H9 (cell line): ENCODE data around the gene SLC25A25. TPM values are rescaled to one million over a fixed set of nuclear protein-coding genes. Genes with fewer than 3 reads are reported as not detected.

Source experiments
- DNase-seq: peaks from one replicate; pipeline ENCODE4 v3.0.0-alpha.2; 2017
- H2AFZ ChIP-seq: one replicate; pipeline ENCODE4 v1.6.1; 2013; ENCODE audit warnings: mild to moderate bottlenecking, low read length, control low read depth, moderate library complexity
- H2AK5ac ChIP-seq: 2 replicates; pipeline ENCODE4 v1.6.1; 2013; ENCODE audit warnings: low read length, control low read depth, mixed read lengths; ENCODE audit not compliant: insufficient read length
- H2BK120ac ChIP-seq: one replicate; pipeline ENCODE4 v1.6.1; 2013; ENCODE audit warnings: low read depth, mild to moderate bottlenecking, low read length, control low read depth, inconsistent platforms; ENCODE audit not compliant: poor library complexity, severe bottlenecking
- H2BK12ac ChIP-seq: 2 replicates; pipeline ENCODE4 v1.6.1; 2013; ENCODE audit warnings: low read length, control low read depth, mixed read lengths, low read depth; ENCODE audit not compliant: insufficient read length
- H2BK15ac ChIP-seq: 2 replicates; pipeline ENCODE4 v1.6.1; 2013; ENCODE audit warnings: low read depth, low read length, control low read depth
- H2BK20ac ChIP-seq: one replicate; pipeline ENCODE4 v1.6.1; 2013; ENCODE audit warnings: low read depth, mild to moderate bottlenecking, low read length, control low read depth, inconsistent platforms; ENCODE audit not compliant: poor library complexity, severe bottlenecking
- H2BK5ac ChIP-seq: 2 replicates; pipeline ENCODE4 v1.6.1; 2013; ENCODE audit warnings: low read length, control low read depth, mixed read lengths; ENCODE audit not compliant: insufficient read length
- H3K14ac ChIP-seq: 2 replicates; pipeline ENCODE4 v1.6.1; 2013; ENCODE audit warnings: low read length, control low read depth; ENCODE audit not compliant: insufficient read depth
- H3K18ac ChIP-seq: 2 replicates; pipeline ENCODE4 v1.6.1; 2013; ENCODE audit warnings: low read depth, mild to moderate bottlenecking, mixed read lengths, low read length, control low read depth; ENCODE audit not compliant: insufficient read length
- H3K23ac ChIP-seq: 2 replicates; pipeline ENCODE4 v1.6.1; 2013; ENCODE audit warnings: low read length, control low read depth, mixed read lengths, low read depth; ENCODE audit not compliant: insufficient read length
- H3K23me2 ChIP-seq: 2 replicates; pipeline ENCODE4 v1.6.1; 2013; ENCODE audit warnings: low read depth, mild to moderate bottlenecking, mixed read lengths, low read length, control low read depth; ENCODE audit not compliant: insufficient read length, poor library complexity, severe bottlenecking
- H3K27ac ChIP-seq: 2 replicates; pipeline ENCODE4 v1.5.1; 2013; ENCODE audit warnings: low read length, control low read depth, mixed read lengths, low read depth; ENCODE audit not compliant: insufficient read length
- H3K27me3 ChIP-seq: 2 replicates; pipeline ENCODE4 v1.6.1; 2013; ENCODE audit warnings: low read length, control low read depth, inconsistent platforms; ENCODE audit not compliant: insufficient read depth
- H3K4ac ChIP-seq: 2 replicates; pipeline ENCODE4 v1.6.1; 2013; ENCODE audit warnings: low read depth, mild to moderate bottlenecking, control low read depth, inconsistent platforms, low read length, moderate library complexity
- H3K4me1 ChIP-seq: 2 replicates; pipeline ENCODE4 v1.6.1; 2013; ENCODE audit warnings: low read length, control low read depth, inconsistent platforms; ENCODE audit not compliant: insufficient read depth
- H3K4me2 ChIP-seq: 2 replicates; pipeline ENCODE4 v1.6.1; 2013; ENCODE audit warnings: low read length, control low read depth, mixed read lengths; ENCODE audit not compliant: insufficient read length, insufficient read depth
- H3K56ac ChIP-seq: 2 replicates; pipeline ENCODE4 v1.6.1; 2013; ENCODE audit warnings: low read depth, mild to moderate bottlenecking, mixed read lengths, low read length, control low read depth; ENCODE audit not compliant: insufficient read length
- H3K79me1 ChIP-seq: 2 replicates; pipeline ENCODE4 v1.6.1; 2013; ENCODE audit warnings: low read depth, mild to moderate bottlenecking, moderate library complexity, low read length, control low read depth, inconsistent platforms; ENCODE audit not compliant: insufficient read depth, poor library complexity, severe bottlenecking
- H3K79me2 ChIP-seq: 2 replicates; pipeline ENCODE4 v1.6.1; 2013; ENCODE audit warnings: low read length, control low read depth, inconsistent platforms; ENCODE audit not compliant: insufficient read depth
- H3K9ac ChIP-seq: 2 replicates; pipeline ENCODE4 v1.6.1; 2013; ENCODE audit warnings: low read length, control low read depth, mixed read lengths; ENCODE audit not compliant: insufficient read length; ENCODE audit errors: extremely low read depth
- H3K9me3 ChIP-seq: one replicate; pipeline ENCODE4 v1.6.1; 2013; ENCODE audit warnings: low read depth, low read length, inconsistent platforms; ENCODE audit not compliant: control insufficient read depth
- H3T11ph ChIP-seq: one replicate; pipeline ENCODE4 v1.6.1; 2013; ENCODE audit warnings: mild to moderate bottlenecking, low read length, control low read depth, inconsistent platforms
- H4K20me1 ChIP-seq: one replicate; pipeline ENCODE4 v1.6.1; 2013; ENCODE audit not compliant: control insufficient read depth, insufficient read length, insufficient read depth
- H4K5ac ChIP-seq: 2 replicates; pipeline ENCODE4 v1.6.1; 2013; ENCODE audit warnings: low read depth, mild to moderate bottlenecking, mixed read lengths, low read length, control low read depth; ENCODE audit not compliant: insufficient read length
- H4K8ac ChIP-seq: replicated peaks from 2 replicates; pipeline ENCODE4 v1.6.1; 2013; ENCODE audit warnings: low read length, control low read depth, mixed read lengths, low read depth; ENCODE audit not compliant: insufficient read length
- H4K91ac ChIP-seq: 2 replicates; pipeline ENCODE4 v1.6.1; 2013; ENCODE audit warnings: low read depth, mild to moderate bottlenecking, moderate library complexity, mixed read lengths, low read length, control low read depth; ENCODE audit not compliant: insufficient read length
- H3K27ac Mint-ChIP-seq, 3 experiments: 2 replicates in 2 of 3; 3 replicates in 1 of 3; pipeline ENCODE4 v1.8.0; 2020 to 2021; ENCODE audit warnings: mixed read lengths in 3 of 3, mild to moderate bottlenecking in 1 of 3, moderate library complexity in 1 of 3
- H3K27me3 Mint-ChIP-seq: 2 replicates; pipeline ENCODE4 v1.8.0; 2021; ENCODE audit warnings: low read depth, mild to moderate bottlenecking, moderate library complexity, mixed read lengths
- H3K36me3 Mint-ChIP-seq, 3 experiments: 2 replicates in 2 of 3; 3 replicates in 1 of 3; pipeline ENCODE4 v1.8.0; 2020 to 2021; ENCODE audit warnings: low read depth in 3 of 3, mixed read lengths in 3 of 3; ENCODE audit not compliant: insufficient read depth in 1 of 3
- H3K4me1 Mint-ChIP-seq, 2 experiments: 2 replicates each; pipeline ENCODE4 v1.8.0; 2020; ENCODE audit warnings: mixed read lengths in 2 of 2
- H3K4me3 Mint-ChIP-seq, 2 experiments: 2 replicates in 1 of 2; 3 replicates in 1 of 2; pipeline ENCODE4 v1.8.0; 2020 to 2021; ENCODE audit warnings: mild to moderate bottlenecking in 2 of 2, mixed read lengths in 2 of 2, moderate library complexity in 1 of 2
- H3K9me3 Mint-ChIP-seq, 2 experiments: 2 replicates in 1 of 2; 3 replicates in 1 of 2; pipeline ENCODE4 v1.8.0; 2020; ENCODE audit warnings: mild to moderate bottlenecking in 2 of 2, mixed read lengths in 2 of 2, moderate library complexity in 1 of 2
- WGBS: extraction: QIAGEN DNeasy Blood & Tissue Kit; methylation state at CpG from one replicate; pipeline ENCODE4 v1.1.7; 2013; ENCODE audit warnings: missing lambda C conversion rate, low lambda C conversion rate, mixed read lengths; ENCODE audit not compliant: insufficient read length; ENCODE audit errors: extremely low coverage; 5-methylcytosine and 5-hydroxymethylcytosine counted together
- total RNA-seq: library from RNA; stranded (reverse); gene quantifications from 2 replicates; pipeline ENCODE4 v1.2.1, GENCODE V29; 2021
- TF ChIP-seq, protein P1 (sequence below): fragments of 200-600 bp; sonication (generic); conservative IDR thresholded peaks from 3 replicates; pipeline ENCODE4 v1.8.0; 2021; ENCODE audit warnings: antibody characterized with exemption, mild to moderate bottlenecking

Gene SLC25A25
- total RNA-seq, 1 experiment from 2014 or later: 16.9 TPM

GRCh38 chr9:128143525-128144238 is 75.7 kb downstream of the SLC25A25 start:
- no peak overlapping the region for H3K4ac ChIP-seq
- H3K27ac ChIP-seq: no peak overlapping the region
- H3K4me2 ChIP-seq: no peak overlapping the region
- no peak overlapping the region for H3K18ac ChIP-seq
- no peak overlapping the region for H4K5ac ChIP-seq
- H4K8ac ChIP-seq: no peak overlapping the region
- no peaks in the 10 kb centered on the region for H3K23me2 ChIP-seq
- WGBS: no CpG with 5 or more reads among the region's 8 CpGs
- no peak overlapping the region for H2AK5ac ChIP-seq
- no peak overlapping the region for H2BK20ac ChIP-seq
- no peaks in the 10 kb centered on the region for H3K27me3 ChIP-seq
- Mint-ChIP-seq H3K9me3 (no peaks in the 10 kb centered on the region), H3K36me3 (no peaks in the 10 kb centered on the region), H3K27ac (no peak overlapping the region), H3K4me1 (peaks cover 4% of the 10 kb centered on the region in 2 experiments; a peak in 3 of 4 replicates), H3K4me3 (no peak overlapping the region), H3K27me3 (peaks cover 1% of the 10 kb centered on the region; the same call in 1 of the 2 replicates)
- no peaks in the 10 kb centered on the region for H3K9me3 ChIP-seq
- H2BK15ac ChIP-seq: no peak overlapping the region
- DNase-seq: no peak
- no peaks in the 10 kb centered on the region for H3K79me1 ChIP-seq
- no peak overlapping the region for H3K56ac ChIP-seq
- no peak overlapping the region for H3T11ph ChIP-seq
- no peak overlapping the region for H3K9ac ChIP-seq
- no peak overlapping the region for H2AFZ ChIP-seq
- no peak overlapping the region for H2BK12ac ChIP-seq
- no peak overlapping the region for H2BK5ac ChIP-seq
- TF ChIP-seq, protein P1, sequence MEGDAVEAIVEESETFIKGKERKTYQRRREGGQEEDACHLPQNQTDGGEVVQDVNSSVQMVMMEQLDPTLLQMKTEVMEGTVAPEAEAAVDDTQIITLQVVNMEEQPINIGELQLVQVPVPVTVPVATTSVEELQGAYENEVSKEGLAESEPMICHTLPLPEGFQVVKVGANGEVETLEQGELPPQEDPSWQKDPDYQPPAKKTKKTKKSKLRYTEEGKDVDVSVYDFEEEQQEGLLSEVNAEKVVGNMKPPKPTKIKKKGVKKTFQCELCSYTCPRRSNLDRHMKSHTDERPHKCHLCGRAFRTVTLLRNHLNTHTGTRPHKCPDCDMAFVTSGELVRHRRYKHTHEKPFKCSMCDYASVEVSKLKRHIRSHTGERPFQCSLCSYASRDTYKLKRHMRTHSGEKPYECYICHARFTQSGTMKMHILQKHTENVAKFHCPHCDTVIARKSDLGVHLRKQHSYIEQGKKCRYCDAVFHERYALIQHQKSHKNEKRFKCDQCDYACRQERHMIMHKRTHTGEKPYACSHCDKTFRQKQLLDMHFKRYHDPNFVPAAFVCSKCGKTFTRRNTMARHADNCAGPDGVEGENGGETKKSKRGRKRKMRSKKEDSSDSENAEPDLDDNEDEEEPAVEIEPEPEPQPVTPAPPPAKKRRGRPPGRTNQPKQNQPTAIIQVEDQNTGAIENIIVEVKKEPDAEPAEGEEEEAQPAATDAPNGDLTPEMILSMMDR: no peak
- H3K23ac ChIP-seq: no peak overlapping the region
- no peaks in the 10 kb centered on the region for H4K20me1 ChIP-seq
- H4K91ac ChIP-seq: no peak overlapping the region
- H3K79me2 ChIP-seq: no peaks in the 10 kb centered on the region
- H2BK120ac ChIP-seq: no peak overlapping the region
- no peak overlapping the region for H3K14ac ChIP-seq
- no peaks in the 10 kb centered on the region for H3K4me1 ChIP-seq
